PC-3 (cell line): ENCODE results near the gene NINJ2. TPM values are rescaled to one million over a fixed set of nuclear protein-coding genes. Genes with fewer than 3 reads are reported as not detected.

Experiments used
- ATAC-seq: fragments of 200-7000 bp; cut with Tn5 transposase; 2 replicates; pipeline ENCODE4 v1.9.1; 2020; ENCODE audit warnings: mild to moderate bottlenecking, moderate library complexity
- BruUV-seq: library from RNA; stranded (reverse); fragments of 400-500 nt; replicated peaks from 2 replicates; lab custom pipeline; 2021; lab: Mats Ljungman, UMichigan
- CTCF ChIA-PET: fragments of 300-600 bp; sonication (Branson Sonifier 250); formaldehyde crosslinking; loops from one replicate; lab custom pipeline; 2022; ENCODE audit warnings: antibody characterized with exemption; lab: Charles Lee
- POLR2A ChIA-PET: fragments of 300-600 bp; sonication (Branson Sonifier 250); formaldehyde crosslinking; loops from one replicate; lab custom pipeline; 2022; ENCODE audit warnings: antibody characterized with exemption; ENCODE audit not compliant: unreplicated experiment; lab: Charles Lee
- DNase-seq: peaks from one replicate; pipeline ENCODE4 v3.0.0-alpha.2; 2015
- H2AFZ ChIP-seq: fragments of 300-600 bp; sonication (generic); 2 replicates; pipeline ENCODE4 v1.6.0; 2016; ENCODE audit warnings: antibody characterized with exemption, low read length
- H3F3A ChIP-seq: fragments of 300-600 bp; sonication (generic); one replicate; pipeline ENCODE4 v1.6.0; 2017; ENCODE audit warnings: antibody characterized with exemption, low read length, control low read depth, mild to moderate bottlenecking; ENCODE audit not compliant: unreplicated experiment
- H3K27ac ChIP-seq: fragments of 300-600 bp; sonication (generic); 2 replicates; pipeline ENCODE4 v1.5.1; 2016; ENCODE audit warnings: mild to moderate bottlenecking, low read length
- H3K27me3 ChIP-seq: fragments of 300-600 bp; sonication (generic); 2 replicates; pipeline ENCODE4 v1.6.1; 2016; ENCODE audit warnings: low read length, mixed read lengths
- H3K36me3 ChIP-seq: fragments of 300-600 bp; sonication (generic); 2 replicates; pipeline ENCODE4 v1.6.1; 2016; ENCODE audit warnings: low read depth, mixed run types, low read length, mixed read lengths
- H3K4me1 ChIP-seq: fragments of 300-600 bp; sonication (generic); 2 replicates; pipeline ENCODE4 v1.5.1; 2016; ENCODE audit warnings: low read length; ENCODE audit not compliant: insufficient read depth
- H3K4me2 ChIP-seq: fragments of 300-600 bp; sonication (generic); 2 replicates; pipeline ENCODE4 v1.6.0; 2016; ENCODE audit warnings: low read length
- H3K4me3 ChIP-seq: fragments of 300-600 bp; sonication (generic); 2 replicates; pipeline ENCODE4 v1.5.1; 2016; ENCODE audit warnings: mild to moderate bottlenecking, low read length, mixed read lengths
- H3K79me2 ChIP-seq: fragments of 300-600 bp; sonication (generic); 2 replicates; pipeline ENCODE4 v1.6.1; 2017; ENCODE audit warnings: low read length, mixed read lengths
- H3K9ac ChIP-seq: fragments of 300-600 bp; sonication (generic); 2 replicates; pipeline ENCODE4 v1.6.0; 2016; ENCODE audit warnings: mild to moderate bottlenecking, low read length
- H3K9me2 ChIP-seq: fragments of 300-600 bp; sonication (generic); replicated peaks from 2 replicates; pipeline ENCODE4 v1.6.1; 2016; ENCODE audit warnings: mixed run types, low read length, mixed read lengths
- H3K9me3 ChIP-seq: fragments of 300-600 bp; sonication (generic); 2 replicates; pipeline ENCODE4 v1.6.1; 2016; ENCODE audit warnings: low read length, mixed read lengths
- H4K20me1 ChIP-seq: fragments of 300-600 bp; sonication (generic); 2 replicates; pipeline ENCODE4 v1.6.1; 2016; ENCODE audit warnings: low read length, mixed read lengths
- EZH2 ChIP-seq: fragments of 300-600 bp; sonication (generic); IDR thresholded peaks from one replicate; pipeline ENCODE4 v1.6.1; 2017; ENCODE audit warnings: antibody characterized with exemption, mild to moderate bottlenecking, low read length; ENCODE audit not compliant: unreplicated experiment
- EZH2phosphoT487 ChIP-seq: fragments of 300-600 bp; sonication (generic); IDR thresholded peaks from 2 replicates; pipeline ENCODE4 v1.6.1; 2018; ENCODE audit warnings: mild to moderate bottlenecking, antibody characterized with exemption, low read length, borderline replicate concordance
- intact Hi-C: fragments of 100-400 bp; cut with micrococcal nuclease; formaldehyde crosslinking; loops from 2 replicates; pipeline ENCODE4 v1.9.0; 2023
- total RNA-seq: library from RNA; depleted of rRNA; stranded (reverse); fragments of >200 nt; gene quantifications from 2 replicates; pipeline ENCODE4 v1.2.3, GENCODE V29; 2014
- TF ChIP-seq, protein P1 (sequence below): fragments of 300-600 bp; sonication (generic); conservative IDR thresholded peaks from 2 replicates; pipeline ENCODE4 v1.5.1; 2017; ENCODE audit warnings: antibody characterized with exemption, low read depth, mild to moderate bottlenecking, low read length

NINJ2 gene
- total RNA-seq, 1 experiment from 2014 or later = not detected

- POLR2A ChIA-PET = no interaction called here
- intact Hi-C loops = loop anchor here (1.0 to 10.0 kb wide), 3 partner anchors 175 to 1008 kb away; no protein-coding TSS in a partner anchor
- no TSS peak for BruUV-seq
- H3K9me2 ChIP-seq = no peaks in the 10 kb centered on the region
- H3K79me2 ChIP-seq = no peaks in the 10 kb centered on the region
- H3F3A ChIP-seq = peaks cover 2% of the 10 kb centered on the region
- H3K27ac ChIP-seq = no peak overlapping the region
- no peaks in the 10 kb centered on the region for H3K36me3 ChIP-seq
- H4K20me1 ChIP-seq = no peaks in the 10 kb centered on the region
- peaks cover 14% of the 10 kb centered on the region for H3K4me1 ChIP-seq
- peak overlapping the region; percentile 43 for H3K9ac ChIP-seq
- peak overlapping the region; percentile 54; the same call in 1 of the 2 replicates for H3K4me2 ChIP-seq
- peak overlapping the region; percentile 97 for H2AFZ ChIP-seq
- CTCF ChIA-PET = interaction anchor here (1.4 kb wide), 1 partner anchor 174 kb away, joined by 10 read pairs; no protein-coding TSS in a partner anchor
- no peaks in the 10 kb centered on the region for H3K9me3 ChIP-seq
- H3K4me3 ChIP-seq = no peak overlapping the region
- DNase-seq (no peak), ATAC-seq (no peak)
- no peaks in the 10 kb centered on the region for H3K27me3 ChIP-seq
- TF ChIP-seq, protein P1, sequence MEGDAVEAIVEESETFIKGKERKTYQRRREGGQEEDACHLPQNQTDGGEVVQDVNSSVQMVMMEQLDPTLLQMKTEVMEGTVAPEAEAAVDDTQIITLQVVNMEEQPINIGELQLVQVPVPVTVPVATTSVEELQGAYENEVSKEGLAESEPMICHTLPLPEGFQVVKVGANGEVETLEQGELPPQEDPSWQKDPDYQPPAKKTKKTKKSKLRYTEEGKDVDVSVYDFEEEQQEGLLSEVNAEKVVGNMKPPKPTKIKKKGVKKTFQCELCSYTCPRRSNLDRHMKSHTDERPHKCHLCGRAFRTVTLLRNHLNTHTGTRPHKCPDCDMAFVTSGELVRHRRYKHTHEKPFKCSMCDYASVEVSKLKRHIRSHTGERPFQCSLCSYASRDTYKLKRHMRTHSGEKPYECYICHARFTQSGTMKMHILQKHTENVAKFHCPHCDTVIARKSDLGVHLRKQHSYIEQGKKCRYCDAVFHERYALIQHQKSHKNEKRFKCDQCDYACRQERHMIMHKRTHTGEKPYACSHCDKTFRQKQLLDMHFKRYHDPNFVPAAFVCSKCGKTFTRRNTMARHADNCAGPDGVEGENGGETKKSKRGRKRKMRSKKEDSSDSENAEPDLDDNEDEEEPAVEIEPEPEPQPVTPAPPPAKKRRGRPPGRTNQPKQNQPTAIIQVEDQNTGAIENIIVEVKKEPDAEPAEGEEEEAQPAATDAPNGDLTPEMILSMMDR = no peak
- TF ChIP-seq EZH2 (no peak), EZH2phosphoT487 (no peak)
These were observed 86.6 kb downstream of the NINJ2 start for GRCh38 chr12:576615-577110.

DNA sequence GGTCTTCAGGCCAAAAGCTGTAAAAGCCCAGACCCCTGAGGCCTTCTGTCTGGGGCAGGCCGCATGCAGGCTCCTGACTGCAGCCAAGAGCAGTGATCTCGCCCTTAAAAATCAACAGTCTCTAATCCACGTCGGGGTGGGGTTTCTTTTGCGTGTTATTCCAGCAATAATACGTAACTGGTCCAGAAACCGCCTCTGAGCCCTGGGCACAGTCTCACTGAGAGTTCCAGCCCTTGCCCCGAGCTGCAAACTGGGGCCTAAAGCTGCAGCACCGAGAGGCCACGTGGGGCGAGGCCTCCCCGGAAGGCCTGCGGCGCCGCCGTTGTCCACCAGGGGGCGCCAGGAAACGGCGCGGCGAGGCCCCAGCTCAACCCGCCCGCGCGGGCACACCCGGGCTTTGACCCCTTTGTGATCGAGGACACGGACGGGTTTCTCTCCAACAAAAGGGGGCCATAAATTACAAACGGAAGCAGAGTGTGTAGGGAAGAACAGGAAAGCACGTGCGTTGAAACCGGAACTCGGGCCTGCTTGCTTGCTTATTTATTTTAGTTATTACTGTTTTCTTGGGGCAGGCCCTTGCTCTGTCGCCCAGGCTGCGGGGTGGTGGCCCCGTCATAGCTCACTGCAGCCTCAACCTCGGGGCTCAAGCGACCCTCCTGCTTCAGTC is 87.2 kb downstream of the NINJ2 start:
- peak; percentile 79 for DNase-seq
- H3K9ac ChIP-seq = peak overlapping the region; percentile 43
- no peaks in the 10 kb centered on the region for H4K20me1 ChIP-seq
- peaks cover 19% of the 10 kb centered on the region for H3K4me1 ChIP-seq
- no peaks in the 10 kb centered on the region for H3K27me3 ChIP-seq
- no peak for TF ChIP-seq EZH2
- TF ChIP-seq, protein P1 = peak; percentile 95
- H3K36me3 ChIP-seq = no peaks in the 10 kb centered on the region
- H3F3A ChIP-seq = peaks cover 4% of the 10 kb centered on the region
- no peaks in the 10 kb centered on the region for H3K79me2 ChIP-seq
- H2AFZ ChIP-seq = peak overlapping the region; percentile 97
- intact Hi-C loops = loop anchor here (1.0 to 10.0 kb wide), 3 partner anchors 175 to 1009 kb away; no protein-coding TSS in a partner anchor
- POLR2A ChIA-PET = interaction anchor here (0.5 kb wide), 1 partner anchor 239 kb away, joined by 4 read pairs; no protein-coding TSS in a partner anchor
- H3K27ac ChIP-seq = no peak overlapping the region
- H3K9me3 ChIP-seq = no peaks in the 10 kb centered on the region
- CTCF ChIA-PET = interaction anchor here (0.5 to 1.4 kb wide), 4 partner anchors 37 to 238 kb away, joined by 3 to 10 read pairs (median 4); no protein-coding TSS in a partner anchor
- peak overlapping the region; percentile 54 for H3K4me2 ChIP-seq
- no TSS peak for BruUV-seq
- H3K4me3 ChIP-seq = no peak overlapping the region
- ATAC-seq = peak; percentile 54
- H3K9me2 ChIP-seq = no peaks in the 10 kb centered on the region
